ENCODE measurements around the gene ATP2A3. TPM values are rescaled to one million over a fixed set of nuclear protein-coding genes. Genes with fewer than 3 reads are reported as not detected.

ATP2A3 gene
- total and polyA plus RNA-seq, 2 donors (not counting 3 experiments of a cell fraction or from before 2014, with no cell fraction given), result 0.37 to 0.55 TPM

- no peak overlapping the region for H3K27ac ChIP-seq (ENCODE audit: insufficient read depth, low read depth, low read length)
- no TSS peak for BruUV-seq (replicated peaks)
- TF ChIP-seq FOS (IDR thresholded peaks at IDR 0.05; ENCODE audit: borderline replicate concordance, insufficient read depth, low read length) (no peak), GATA2 (IDR thresholded peaks at IDR 0.05; ENCODE audit: insufficient read depth, insufficient read length, low read depth, low read length) (no peak), JUN (IDR thresholded peaks at IDR 0.05; ENCODE audit: borderline replicate concordance, insufficient read depth, insufficient read length, low read depth) (no peak), MAX (IDR thresholded peaks at IDR 0.05; ENCODE audit: insufficient read depth, insufficient read length) (no peak), EZH2 (IDR thresholded peaks at IDR 0.05; ENCODE audit: borderline replicate concordance, low read depth, low read length, severe bottlenecking) (no peak)
- no peak overlapping the region for H2AFZ ChIP-seq (ENCODE audit: low read depth, low read length)
- no peak overlapping the region for H3K4me3 ChIP-seq (replicated peaks in 1 of 3; ENCODE audit: insufficient read depth in 1 of 3, low read depth in 1 of 3, low read length in 3 of 3)
- ChIA-PET POLR2A (no interaction called here), CTCF (interaction anchor here (1.2 to 2.6 kb wide), 4 partner anchors 9 to 72 kb away, joined by 3 to 17 read pairs (median 4); no protein-coding TSS in a partner anchor)
- no peaks in the 10 kb centered on the region for H3K36me3 ChIP-seq (ENCODE audit: control insufficient read depth in 2 of 2, extremely low read depth in 1 of 2, insufficient read depth in 2 of 2, low read length in 2 of 2)
- DNase-seq (ENCODE audit: low read depth, low spot score) (no peak), FAIRE-seq (no peak)
- intact Hi-C loops (cut with micrococcal nuclease) (no loop called here), dilution Hi-C loops (cut with MboI; ENCODE audit: extremely low pct_ligation_motif_present, low sequenced_read_pairs) (no loop called here)
- H3K4me2 ChIP-seq (ENCODE audit: insufficient read depth, low read length), result no peak overlapping the region
- no peaks in the 10 kb centered on the region for H3K4me1 ChIP-seq (ENCODE audit: control insufficient read depth, extremely low read depth, insufficient read depth, low read length)
- no peaks in the 10 kb centered on the region for H3K27me3 ChIP-seq (ENCODE audit: control insufficient read depth in 2 of 2, insufficient read depth in 2 of 2, low read length in 2 of 2)
- H3K79me2 ChIP-seq (ENCODE audit: control insufficient read depth, insufficient read depth, low read length), result no peaks in the 10 kb centered on the region
- no peaks in the 10 kb centered on the region for H4K20me1 ChIP-seq (replicated peaks; ENCODE audit: control insufficient read depth, extremely low read depth, insufficient read depth, low read length)
- no peaks in the 10 kb centered on the region for H3K9me1 ChIP-seq (replicated peaks; ENCODE audit: control insufficient read depth, extremely low read depth, insufficient read depth, low read length)
- H3K9me3 ChIP-seq (replicated peaks; ENCODE audit: control insufficient read depth, insufficient read depth, low read length), result no peaks in the 10 kb centered on the region
- H3K9ac ChIP-seq (replicated peaks; ENCODE audit: extremely low read depth, insufficient read depth, low read length), result no peak overlapping the region
These were observed 37.2 kb downstream of the ATP2A3 start for GRCh38 chr17:3926860-3927627.
